Activated CD4-positive, alpha-beta T cell treated with anti-CD3 and anti-CD28 coated beads for 48 hours (primary cell): Measurements from ENCODE around the gene ALAS1.

Experiments used
- DNase-seq: peaks from one replicate; pipeline ENCODE4 v3.0.0-alpha.2; 2020

Gene ALAS1

DNA sequence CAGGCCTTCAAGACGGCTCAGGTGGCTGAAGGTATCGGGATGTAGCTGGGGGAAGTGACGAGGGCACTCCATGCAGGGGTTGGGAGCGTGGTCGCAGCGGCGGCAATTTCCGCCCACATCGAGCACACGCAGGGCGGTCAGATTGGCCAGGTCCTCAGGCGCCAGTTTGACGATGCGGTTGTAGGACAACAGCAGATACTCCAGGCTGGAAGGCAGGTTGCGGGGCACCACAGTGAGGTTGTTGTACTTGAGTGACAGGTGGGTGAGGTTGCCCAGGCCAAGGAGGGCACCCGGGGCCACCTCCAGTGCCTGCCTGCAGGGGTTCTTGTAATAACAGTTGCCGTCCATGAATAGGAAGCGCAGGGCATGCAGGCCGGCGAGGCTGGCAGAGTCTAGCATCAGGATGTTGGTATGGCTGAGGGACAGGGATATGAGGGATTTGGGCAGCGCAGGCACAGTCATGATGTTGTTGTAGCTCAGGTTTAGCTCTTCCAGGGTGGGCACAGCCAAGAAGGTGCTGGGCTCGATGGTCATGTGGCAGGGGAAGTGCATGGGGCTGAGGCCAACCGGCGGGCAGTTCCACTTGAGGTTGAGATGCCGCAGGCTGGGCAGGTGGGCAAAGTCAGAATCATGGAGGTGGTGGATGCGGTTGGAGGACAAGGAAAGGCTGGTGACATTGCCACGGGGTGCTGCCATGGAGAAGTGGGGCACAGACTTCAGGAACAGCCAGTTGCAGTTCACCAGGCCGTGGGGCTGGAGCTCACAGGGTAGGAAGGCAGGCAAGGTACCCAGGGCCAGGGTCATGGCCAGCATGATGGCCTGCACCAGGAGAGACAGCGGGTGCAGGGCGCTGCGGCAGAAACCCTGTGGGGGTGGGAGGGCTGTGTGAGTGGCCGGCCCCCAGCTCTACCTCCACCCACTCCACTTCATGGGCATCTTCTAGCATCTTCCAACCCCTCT is 25.8 kb downstream of the ALAS1 start:
- DNase-seq, result no peak

- DNase-seq, result peak; percentile 52
Observed at GRCh38 chr3:52225452-52226228, 27.7 kb downstream of the ALAS1 start, which contains the start of gene TLR9. TLR9 (minus strand) TSS chr3:52225645; CDS start chr3:52225529, 116 bp downstream.

GRCh38 chr3:52226229-52226817 is 28.4 kb downstream of the ALAS1 start:
- no peak for DNase-seq

- DNase-seq, result no peak
Observed at GRCh38 chr3:52227117-52227516, 29.2 kb downstream of the ALAS1 start.

DNA sequence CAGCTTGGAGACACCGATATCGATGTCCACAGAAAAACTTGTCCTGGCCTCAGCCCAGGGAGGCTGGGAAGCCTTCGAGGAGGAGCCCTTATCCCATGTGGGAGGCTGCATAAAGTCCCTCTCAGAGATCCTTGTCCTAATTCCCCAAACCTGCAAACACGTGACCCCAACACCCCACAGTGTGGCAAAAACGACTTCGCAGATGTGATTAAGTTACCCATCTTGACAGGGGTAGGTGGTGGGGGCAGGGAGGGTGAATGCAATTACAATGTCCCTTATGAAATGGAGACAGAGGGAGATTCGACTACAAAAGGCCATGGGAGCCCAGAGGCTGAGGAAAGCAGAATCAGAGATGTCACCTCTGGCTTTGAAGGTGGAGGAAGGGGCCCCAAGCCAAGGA is 29.8 kb downstream of the ALAS1 start:
- no peak for DNase-seq

DNA sequence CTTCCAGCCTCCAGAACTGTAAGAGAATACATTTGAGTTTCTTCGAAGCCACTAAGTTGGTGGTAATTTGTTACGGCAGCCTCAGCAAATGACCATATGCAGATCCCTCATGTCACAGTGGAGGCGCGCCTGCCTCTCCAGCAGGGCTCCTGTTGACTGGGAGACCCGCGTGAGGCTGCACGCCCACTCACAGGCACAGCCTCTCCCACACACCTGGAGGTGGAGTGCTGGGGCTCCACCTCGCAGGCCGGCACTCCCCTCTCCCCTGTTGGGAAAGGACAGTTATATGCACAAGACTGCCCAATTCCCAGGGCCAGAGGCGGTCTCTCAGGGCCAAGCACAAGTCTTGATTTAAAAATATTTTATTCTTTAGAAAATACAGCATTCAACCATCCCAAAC is 30.3 kb downstream of the ALAS1 start:
- no peak for DNase-seq

- DNase-seq, result no peak
Observed at GRCh38 chr3:52228751-52229291, 30.9 kb downstream of the ALAS1 start.

DNA sequence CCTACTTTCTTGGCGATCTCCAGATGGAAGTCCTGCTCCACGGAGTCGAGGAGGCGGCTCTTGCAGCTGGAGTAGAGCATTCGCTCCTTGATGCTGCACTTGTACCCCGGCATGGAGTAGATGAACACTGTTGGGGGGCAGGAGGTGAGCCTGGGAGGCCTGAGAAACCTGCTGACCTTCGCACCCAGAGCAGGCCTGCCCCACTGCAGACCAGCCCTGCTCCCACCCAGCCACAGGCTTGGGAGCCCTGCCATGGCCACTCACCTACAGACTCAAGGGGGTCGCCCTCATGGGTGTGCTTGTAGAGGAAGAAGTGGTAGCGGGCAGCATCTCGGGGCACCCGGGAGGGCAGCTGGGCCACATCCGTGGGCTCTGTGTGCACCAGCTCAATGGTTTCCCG is 31.7 kb downstream of the ALAS1 start:
- no peak for DNase-seq

GRCh38 chr3:52230461-52230860 is 32.5 kb downstream of the ALAS1 start:
- DNase-seq, result no peak

GRCh38 chr3:52230889-52231499 is 33.0 kb downstream of the ALAS1 start:
- DNase-seq, result no peak

DNA sequence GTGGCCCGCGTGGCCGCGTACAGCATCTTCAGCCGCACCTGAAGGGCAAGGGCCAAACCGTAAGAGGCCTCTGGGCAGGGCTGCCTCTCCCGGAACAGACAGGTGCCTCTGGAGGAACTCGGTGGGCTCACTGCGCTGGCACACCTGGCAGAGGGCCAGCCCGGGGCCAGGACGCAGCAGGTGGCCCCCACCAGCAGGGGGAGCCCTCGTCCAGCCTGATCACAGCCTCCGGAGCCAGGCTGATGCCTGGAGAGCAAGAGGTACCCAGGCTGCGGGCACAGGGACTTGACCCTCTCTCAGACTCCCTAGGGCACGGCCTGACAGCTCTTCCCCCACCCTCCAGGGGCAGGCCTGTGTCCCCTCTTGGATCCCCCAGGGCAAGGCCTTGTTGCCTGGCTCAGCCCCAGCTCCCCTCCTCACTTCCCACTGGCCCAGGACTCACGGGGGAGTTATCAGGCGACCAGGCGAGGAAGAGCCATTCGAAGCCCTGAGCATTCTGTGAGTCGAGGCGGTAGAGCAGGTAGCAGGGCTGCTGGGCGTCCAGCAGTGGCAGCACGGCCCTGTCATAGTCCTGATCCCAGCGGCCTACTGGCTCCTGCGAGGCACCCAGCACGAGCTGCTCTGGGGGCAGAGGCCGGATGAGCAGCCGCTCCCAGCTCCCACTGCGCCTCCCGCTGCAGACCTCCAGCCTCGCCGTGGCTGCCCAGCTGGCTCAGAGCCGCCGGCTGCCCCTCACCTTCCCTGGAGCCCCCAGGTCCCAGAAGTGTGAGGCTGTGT is 33.7 kb downstream of the ALAS1 start:
- DNase-seq, result peak; percentile 93

DNA sequence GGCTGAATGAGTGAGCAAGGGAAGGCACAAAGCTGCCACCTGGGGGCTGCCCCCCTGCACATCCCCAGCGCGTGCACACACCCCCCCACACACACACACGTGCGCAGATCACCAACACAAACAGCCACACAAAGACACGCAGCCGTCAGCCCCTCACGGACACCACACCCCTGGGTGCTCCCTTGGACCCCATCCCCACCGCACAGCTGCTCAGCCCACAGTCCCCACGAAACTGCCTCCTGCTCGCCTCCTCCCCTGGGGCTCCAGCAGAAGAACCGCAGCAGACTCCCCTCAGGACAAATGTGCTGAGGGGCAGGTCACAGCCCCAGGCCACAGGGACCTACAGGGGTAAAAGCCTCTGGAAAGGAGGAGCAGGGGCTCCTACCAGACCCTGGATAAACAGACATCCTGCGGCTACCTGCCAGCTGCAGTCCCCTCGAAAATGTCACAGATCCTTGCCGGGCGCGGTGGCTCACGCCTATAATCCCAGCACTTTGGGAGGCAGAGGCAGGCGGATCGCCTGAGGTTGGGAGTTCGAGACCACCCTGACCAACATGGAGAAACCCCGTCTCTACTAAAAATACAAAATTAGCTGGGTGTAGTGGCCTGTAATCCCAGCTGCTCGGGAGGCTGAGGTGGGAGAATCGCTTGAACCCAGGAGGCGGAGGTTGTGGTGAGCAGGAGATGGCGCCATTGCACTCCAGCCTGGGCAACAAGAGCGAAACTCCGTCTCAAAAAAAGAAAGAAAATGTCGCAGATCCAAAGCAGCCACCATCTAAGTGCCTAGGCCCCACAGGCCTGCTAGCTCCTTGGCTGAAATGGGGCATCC is 34.5 kb downstream of the ALAS1 start:
- peak; percentile 61 for DNase-seq

- DNase-seq, result no peak
Observed at GRCh38 chr3:52233108-52233591, 35.2 kb downstream of the ALAS1 start.

DNA sequence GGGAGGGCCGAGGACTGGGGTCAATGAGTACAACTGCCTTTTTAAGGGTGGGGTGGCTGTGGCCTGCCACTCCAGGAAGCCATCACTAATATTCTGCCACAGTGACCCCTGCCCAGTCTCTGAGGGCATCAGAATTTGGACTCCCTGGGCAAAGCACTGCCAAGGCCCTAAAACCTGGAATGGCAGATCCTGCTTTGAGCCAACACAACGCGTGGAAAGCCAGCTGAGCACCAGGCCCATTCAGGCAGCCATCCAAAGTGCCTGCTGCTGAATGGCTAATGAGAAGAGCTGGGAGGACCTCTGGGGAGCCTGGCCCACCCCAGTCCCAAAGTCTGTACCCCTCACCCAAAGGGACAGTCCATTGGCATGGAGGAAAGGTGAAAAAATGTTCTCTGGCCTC is 36.0 kb downstream of the ALAS1 start:
- no peak for DNase-seq

GRCh38 chr3:52234516-52235447 is 36.8 kb downstream of the ALAS1 start:
- no peak for DNase-seq

- no peak for DNase-seq
Observed at GRCh38 chr3:52236424-52236886, 38.5 kb downstream of the ALAS1 start.

GRCh38 chr3:52237006-52237656 is 39.2 kb downstream of the ALAS1 start:
- DNase-seq, result no peak

GRCh38 chr3:52237657-52238172 is 39.8 kb downstream of the ALAS1 start:
- DNase-seq, result no peak
